GM18505 (cell line): Measurements from ENCODE around the gene PLA2G3.
"Not testable (repeated sequence)": the region's sequence is repeated elsewhere in the genome, so short reads cannot be mapped to it uniquely, and the experiment has no call there.

Experiments used
- ATAC-seq: cut with Tn5 transposase; IDR thresholded peaks from one replicate; pipeline ENCODE4 v1.9.1; 2021; ENCODE audit not compliant: unreplicated experiment
- POLR2A ChIP-seq: IDR thresholded peaks from 4 replicates; pipeline ENCODE4 v1.6.1; 2011; ENCODE audit warnings: borderline replicate concordance; ENCODE audit not compliant: insufficient read depth, insufficient read length; ENCODE audit errors: extremely low read depth

The PLA2G3 gene

DNA sequence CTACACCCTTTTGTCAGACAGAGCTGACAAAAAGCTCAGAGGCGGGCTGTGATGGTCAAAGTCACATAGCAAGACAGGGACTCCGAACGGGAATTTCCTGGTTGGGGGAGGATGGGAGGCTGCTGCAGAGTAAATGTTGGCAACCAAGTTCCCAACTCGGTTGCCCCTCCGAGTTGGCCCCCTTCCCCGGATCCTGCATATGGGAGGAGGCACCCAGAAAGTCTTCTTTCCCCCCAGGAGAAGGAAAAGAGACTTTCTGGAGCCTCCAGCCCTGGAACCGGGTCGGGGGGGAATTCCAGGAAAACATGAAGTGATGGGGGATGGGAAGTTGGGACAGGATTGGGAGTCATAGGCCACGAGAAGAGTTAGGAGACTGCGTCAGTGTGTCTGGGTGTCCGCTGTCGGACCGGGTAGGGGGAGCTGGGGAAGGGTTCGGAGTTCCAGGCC, 33.6 kb downstream of the PLA2G3 start:
- no peak for TF ChIP-seq POLR2A
- no peak for ATAC-seq

DNA sequence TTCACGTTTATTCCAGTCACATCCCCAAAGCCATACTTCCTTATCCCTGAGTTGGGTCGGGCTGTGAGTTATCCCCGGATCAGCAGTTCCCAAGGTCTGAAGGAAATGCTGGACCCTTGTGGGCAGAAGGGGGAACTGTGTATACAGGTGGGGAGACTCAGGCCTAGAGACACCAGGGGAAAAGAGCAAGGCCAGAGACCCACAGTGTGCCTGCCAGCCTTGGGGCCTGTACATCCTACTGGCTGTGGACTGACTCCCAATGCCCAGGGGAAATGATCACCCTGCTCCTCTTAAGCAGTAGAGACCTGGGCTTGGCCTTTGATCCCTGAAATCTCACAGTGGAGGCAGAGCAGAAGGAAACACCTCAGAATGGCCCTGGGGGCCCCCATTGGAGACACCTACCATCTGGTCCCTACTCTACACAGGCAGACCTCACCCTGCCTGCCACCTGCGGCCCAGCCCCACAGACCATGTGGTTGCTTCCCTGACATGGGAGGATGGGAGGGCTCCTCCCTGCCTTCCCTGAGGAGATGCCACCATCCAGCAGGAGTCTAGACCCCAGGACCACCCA, 34.2 kb downstream of the PLA2G3 start:
- ATAC-seq: no peak
- TF ChIP-seq POLR2A: no peak

DNA sequence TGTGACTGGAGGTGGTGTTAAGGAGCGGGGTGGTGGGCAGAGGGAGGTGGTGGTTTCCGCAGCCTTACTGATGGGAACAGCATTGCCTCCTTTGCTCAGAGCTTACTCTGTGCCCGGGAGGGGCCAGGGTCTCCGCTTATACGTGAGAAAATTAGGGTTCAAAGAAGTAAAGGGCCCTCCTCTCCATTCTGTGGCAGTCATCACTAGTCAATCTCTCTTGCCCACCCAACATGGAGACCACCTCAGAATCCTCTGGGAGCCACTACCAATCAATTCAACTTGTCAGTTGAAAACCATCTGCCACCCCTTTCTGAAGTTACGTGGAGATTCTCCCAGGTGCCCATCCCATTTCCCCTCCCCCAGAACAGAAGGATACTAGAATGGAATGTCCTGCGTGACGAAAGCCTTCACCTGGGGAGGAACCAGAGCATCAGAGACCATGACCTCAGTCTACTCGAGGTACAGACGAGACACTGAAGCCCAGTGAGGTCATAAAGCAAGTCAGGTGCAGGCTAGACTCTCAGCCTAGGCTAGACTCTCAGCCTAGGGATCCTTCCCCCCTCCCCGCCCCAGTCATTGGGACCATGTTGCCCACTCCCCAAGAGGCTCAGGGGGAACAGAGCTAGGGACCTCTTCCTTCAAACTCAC, 34.9 kb downstream of the PLA2G3 start:
- no peak for TF ChIP-seq POLR2A
- no peak for ATAC-seq

- ATAC-seq: no peak
Observed at GRCh38 chr22:31104869-31105268, 35.4 kb downstream of the PLA2G3 start.

DNA sequence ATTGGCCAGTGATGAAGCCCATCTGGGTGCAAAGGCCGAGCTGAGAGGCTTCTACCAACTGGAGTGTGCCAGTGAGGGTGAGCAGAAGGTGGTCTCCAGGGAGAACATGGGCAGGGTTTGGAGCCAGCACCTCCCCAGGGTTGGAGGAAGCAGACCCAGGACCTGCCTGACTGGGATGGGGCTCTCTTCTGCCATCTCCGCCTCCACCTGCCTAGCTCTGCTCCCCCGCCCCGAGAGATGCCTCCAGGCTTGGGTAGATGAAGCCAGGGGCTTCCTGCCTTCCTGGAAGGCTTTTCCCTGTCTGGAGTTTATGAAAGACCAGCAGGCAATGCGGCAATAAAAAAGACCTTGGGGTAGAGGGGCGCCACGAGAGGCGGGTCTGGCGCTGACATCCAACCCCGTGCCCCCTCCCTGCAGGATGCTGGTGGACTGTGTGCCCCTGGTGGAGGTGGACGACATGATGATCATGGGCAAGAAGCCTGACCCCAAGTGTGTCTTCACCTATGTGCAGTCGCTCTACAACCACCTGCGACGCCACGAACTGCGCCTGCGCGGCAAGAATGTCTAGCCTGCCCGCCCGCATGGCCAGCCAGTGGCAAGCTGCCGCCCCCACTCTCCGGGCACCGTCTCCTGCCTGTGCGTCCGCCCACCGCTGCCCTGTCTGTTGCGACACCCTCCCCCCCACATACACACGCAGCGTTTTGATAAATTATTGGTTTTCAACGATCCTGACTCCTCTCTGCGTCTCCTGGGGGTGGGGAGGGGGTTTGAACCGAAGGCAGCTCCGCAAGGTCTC, 36.2 kb downstream of the PLA2G3 start:
- no peak for ATAC-seq
- no peak for TF ChIP-seq POLR2A

More at GRCh38 chr22:31104869-31105268, 35.4 kb downstream of the PLA2G3 start:
- TF ChIP-seq POLR2A: no peak

- no peak for ATAC-seq
Observed at GRCh38 chr22:31103111-31103510, 37.2 kb downstream of the PLA2G3 start.

GRCh38 chr22:31102441-31103081, 37.7 kb downstream of the PLA2G3 start:
- ATAC-seq: no peak

More at GRCh38 chr22:31103111-31103510, 37.2 kb downstream of the PLA2G3 start:
- TF ChIP-seq POLR2A: no peak

DNA sequence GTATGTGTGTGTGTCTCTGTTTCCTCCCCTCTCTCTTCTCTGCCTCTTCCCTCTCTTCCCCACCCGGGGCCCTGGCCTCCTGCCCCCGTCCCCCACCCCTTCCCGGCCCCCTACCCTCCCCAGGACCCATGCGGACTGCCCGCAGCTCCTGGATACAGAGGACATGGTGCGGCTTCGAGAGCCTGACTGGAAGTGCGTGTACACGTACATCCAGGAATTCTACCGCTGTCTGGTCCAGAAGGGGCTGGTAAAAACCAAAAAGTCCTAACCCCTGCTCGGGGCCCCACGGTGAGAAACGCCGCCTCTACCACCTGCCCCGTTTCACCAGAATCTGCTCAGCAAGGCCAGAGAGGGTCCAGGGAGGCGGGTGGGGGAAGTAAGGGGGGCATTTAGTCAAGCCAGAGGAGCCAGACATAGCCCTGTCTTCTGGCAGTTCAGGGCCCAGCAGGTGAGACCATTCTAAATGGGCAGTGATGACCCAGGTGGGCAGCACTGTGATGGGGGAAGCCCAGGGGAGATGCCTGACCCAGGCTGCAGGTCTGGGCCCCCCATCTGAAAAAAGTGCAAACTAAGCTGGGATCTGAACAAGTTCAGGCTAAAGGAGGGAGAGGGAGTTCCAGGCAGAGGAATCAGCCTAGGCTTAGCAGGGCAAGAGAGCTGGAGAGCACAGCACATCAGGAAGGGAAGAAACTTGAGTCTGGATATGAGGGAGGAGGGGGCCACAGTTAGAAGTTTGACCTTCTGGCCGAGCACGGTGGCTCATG, 39.4 kb downstream of the PLA2G3 start:
- TF ChIP-seq POLR2A: no peak
- ATAC-seq: no peak

More at GRCh38 chr22:31102441-31103081, 37.7 kb downstream of the PLA2G3 start:
- no peak for TF ChIP-seq POLR2A

GRCh38 chr22:31099841-31100761, 40.2 kb downstream of the PLA2G3 start:
- no peak for TF ChIP-seq POLR2A
- no peak for ATAC-seq

DNA sequence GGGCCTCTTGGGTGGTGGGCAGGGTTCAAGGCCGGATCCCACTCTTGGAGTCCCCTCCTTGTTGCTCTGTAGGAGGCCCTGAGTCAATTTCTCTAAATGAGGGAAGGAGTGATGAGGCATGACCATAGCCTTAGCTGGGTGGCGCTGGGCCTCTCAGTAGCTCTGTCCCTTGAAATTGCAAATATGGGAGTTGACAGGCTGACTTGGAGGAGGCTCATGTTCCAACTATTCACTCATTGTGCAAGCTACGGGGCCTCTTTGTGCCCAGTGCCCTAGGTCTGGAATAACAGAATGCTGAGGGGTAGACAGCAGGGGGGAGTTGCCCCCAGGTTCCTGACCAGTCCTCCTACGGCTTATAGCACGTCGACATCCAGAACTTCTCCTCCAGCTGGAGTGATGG, 40.9 kb downstream of the PLA2G3 start:
- no peak for TF ChIP-seq POLR2A
- ATAC-seq: no peak

DNA sequence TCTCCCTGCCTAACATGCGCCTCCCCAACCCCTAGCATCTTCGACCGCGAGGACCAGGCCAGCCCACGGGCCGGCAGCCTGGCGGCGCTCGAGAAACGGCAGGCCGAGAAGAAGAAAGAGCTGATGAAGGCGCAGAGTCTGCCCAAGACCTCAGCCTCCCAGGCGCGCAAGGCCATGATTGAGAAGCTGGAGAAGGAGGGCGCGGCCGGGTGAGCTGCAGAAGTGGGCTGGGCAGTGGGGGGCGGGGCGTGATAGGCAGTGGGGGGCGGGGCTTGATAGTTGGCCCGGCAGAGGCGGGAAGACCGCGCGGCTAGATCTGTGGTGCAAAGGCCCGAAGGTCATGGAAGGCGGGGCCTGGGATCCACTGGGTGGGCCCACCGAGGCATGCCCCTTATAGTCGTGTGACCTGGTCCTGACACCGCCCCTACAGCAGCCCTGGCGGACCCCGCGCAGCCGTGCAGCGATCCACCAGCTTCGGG, 41.6 kb downstream of the PLA2G3 start:
- no peak for TF ChIP-seq POLR2A
- no peak for ATAC-seq

DNA sequence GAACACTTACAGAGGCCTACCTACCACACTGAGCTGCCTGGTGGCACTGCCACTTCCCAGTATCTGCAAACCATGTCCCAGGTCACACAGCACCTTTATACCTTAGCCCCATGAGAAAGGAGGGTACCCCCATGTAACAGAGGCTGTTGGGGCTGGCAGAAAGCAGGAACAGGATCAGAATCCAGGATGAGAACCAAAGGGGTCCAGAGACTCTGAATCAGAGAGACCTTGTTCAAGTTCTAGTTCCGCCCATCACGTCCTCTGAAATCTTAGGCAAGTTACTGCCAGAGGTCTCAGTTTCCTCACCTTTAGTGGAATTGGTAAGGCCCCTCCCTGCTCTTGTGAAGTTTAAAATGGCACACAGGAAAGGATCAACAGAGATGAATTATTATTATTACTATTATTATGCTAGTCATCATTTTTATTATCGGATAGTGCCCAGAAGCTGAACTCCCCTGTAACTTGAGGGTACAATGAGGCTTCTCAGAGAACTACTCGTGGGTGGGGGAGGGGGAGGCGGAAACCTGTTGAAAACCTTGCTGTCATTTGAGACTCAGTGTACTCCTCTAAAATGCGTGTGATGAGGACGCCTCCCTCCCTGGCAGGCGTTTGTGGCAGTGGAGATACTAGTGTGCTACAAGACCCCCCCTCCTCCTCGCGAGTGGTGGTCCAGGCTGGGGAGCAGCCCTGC, 42.2 kb downstream of the PLA2G3 start:
- no peak for ATAC-seq
- TF ChIP-seq POLR2A: no peak

GRCh38 chr22:31097539-31097938, 42.8 kb downstream of the PLA2G3 start:
- not testable (repeated sequence) for ATAC-seq
